Psoas muscle (tissue), 8 donors: ENCODE data around the gene LOXL4. TPM values are rescaled to one million over a fixed set of nuclear protein-coding genes. Genes with fewer than 3 reads are reported as not detected.
"Not testable (repeated sequence)": the region's sequence is repeated elsewhere in the genome, so short reads cannot be mapped to it uniquely, and the experiment has no call there.

ENCODE experiments used
- ATAC-seq, 4 donors: fragments of 200-7000 bp; cut with Tn5 transposase; one replicate each; pipeline ENCODE4 v1.9.1; 2020; ENCODE audit warnings: moderate library complexity in 3 of 4, mild to moderate bottlenecking in 2 of 4
- DNase-seq, 2 donors: peaks; one replicate each; pipeline ENCODE4 v3.0.0-alpha.2; 2020
- H3K27ac ChIP-seq: fragments of 200-600 bp; one replicate; pipeline ENCODE4 v1.8.0; 2022
- H3K27me3 ChIP-seq, 3 donors: fragments of 200-600 bp in 1 of 3; one replicate each; pipeline versions ENCODE4 v1.6.1 to v1.8.0; 2013 to 2022; ENCODE audit warnings: low read length in 2 of 3, mild to moderate bottlenecking in 2 of 3, moderate library complexity in 1 of 3; ENCODE audit not compliant: insufficient read depth in 3 of 3
- H3K36me3 ChIP-seq, 2 donors: fragments of 200-600 bp in 1 of 2; one replicate each; pipeline versions ENCODE4 v1.6.1 to v1.8.0; 2013 to 2022; ENCODE audit warnings: low read depth in 1 of 2, mild to moderate bottlenecking in 1 of 2, moderate library complexity in 1 of 2; ENCODE audit not compliant: insufficient read depth in 1 of 2
- H3K4me1 ChIP-seq: fragments of 200-600 bp; one replicate; pipeline ENCODE4 v1.8.0; 2022
- H3K4me3 ChIP-seq: fragments of 200-600 bp; one replicate; pipeline ENCODE4 v1.8.0; 2022; ENCODE audit warnings: mild to moderate bottlenecking
- H3K9me3 ChIP-seq: fragments of 200-600 bp; one replicate; pipeline ENCODE4 v1.8.0; 2022
- CTCF ChIP-seq: fragments of 200-600 bp; IDR thresholded peaks from one replicate; pipeline ENCODE4 v1.8.0; 2022; ENCODE audit warnings: antibody characterized with exemption
- WGBS, 3 donors: extraction: QIAGEN DNeasy Blood & Tissue Kit; methylation state at CpG; one replicate each; pipeline versions ENCODE4 v1.1.6 to v1.1.7; 2013; 5-methylcytosine and 5-hydroxymethylcytosine counted together
- intact Hi-C, 2 donors: fragments of 100-400 bp; cut with DNase I; formaldehyde crosslinking; loops; one replicate each; pipeline versions ENCODE4 v1.11.0 to v1.14.2; 2022
- polyA plus RNA-seq, 3 donors: library from polyadenylated mRNA; stranded (reverse); fragments of 200-250 nt; gene quantifications; one replicate each; pipeline ENCODE4 v1.2.3, GENCODE V29; 2013
- total RNA-seq, 4 donors: library from RNA; stranded (reverse); fragmentation: NEBNext Ultra II Directional in 2 of 4; extraction: Animal tissue kit (Norgen Biotek cat#: 25700) in 2 of 4; gene quantifications; one replicate each; pipeline versions ENCODE4 v1.2.1 to v1.2.4, GENCODE V29; 2021 to 2023
- donor health status: healthy with polysubstance abuse.
- donor health status: DM: no; HTN: no; CAD: no; lungs with moderate emphysema.
- donor health status: Bipolar disorder and iron deficiency.
- donor health status: healthy.
- donor health status: DM: yes; HTN: yes; CAD: no.
- donor health status: DM: no; HTN: no; CAD: no.
- donor health status: DM: no; HTN: no; CAD: no.
- donor health status: DM: yes; HTN: yes; CAD: no.

LOXL4 gene
- total and polyA plus RNA-seq, 7 donors: 2.9 to 26.3 (median 7.4) TPM

- Histone ChIP-seq H3K4me1 (peaks cover 16% of the 10 kb centered on the region), H3K4me3 (no peak overlapping the region), H3K27ac (no peak overlapping the region), H3K9me3 (no peaks in the 10 kb centered on the region), H3K27me3 (no peaks in the 10 kb centered on the region), H3K36me3 (peaks cover 4 to 46% of the 10 kb centered on the region in 2 donors)
- no peak for TF ChIP-seq CTCF
- DNase-seq (no peak), ATAC-seq (no peak)
- 93 to 100% (median 95%) methylated on average over 3 of the region's 3 CpGs for WGBS, 3 donors
- intact Hi-C loops: loop anchor here in 1 of 2 donors (10.0 kb wide), 1 partner anchor 1004 kb away; no protein-coding TSS in a partner anchor
Measured at GRCh38 chr10:98240524-98240923, 27.5 kb downstream of the LOXL4 start.

- WGBS, 3 donors: 84 to 96% (median 94%) methylated on average over 1 of the region's 1 CpG
- peaks cover 0 to 43% of the 10 kb centered on the region in 2 donors for H3K36me3 ChIP-seq
- TF ChIP-seq CTCF: no peak
- no peaks in the 10 kb centered on the region for H3K4me1 ChIP-seq
- no peak for ATAC-seq
- no peak overlapping the region for H3K4me3 ChIP-seq
- H3K9me3 ChIP-seq: no peaks in the 10 kb centered on the region
- intact Hi-C loops: no loop called here
- H3K27me3 ChIP-seq: no peaks in the 10 kb centered on the region
- H3K27ac ChIP-seq: no peak overlapping the region
- DNase-seq: no peak
Measured at GRCh38 chr10:98238391-98238790, 29.6 kb downstream of the LOXL4 start.

GRCh38 chr10:98236862-98237261 lies 31.1 kb downstream of the LOXL4 start:
- DNase-seq (no peak), ATAC-seq (no peak)
- Histone ChIP-seq H3K4me3 (no peak overlapping the region), H3K9me3 (no peaks in the 10 kb centered on the region), H3K36me3 (peaks cover 0 to 53% of the 10 kb centered on the region in 2 donors), H3K4me1 (no peaks in the 10 kb centered on the region), H3K27ac (no peak overlapping the region), H3K27me3 (no peaks in the 10 kb centered on the region)
- no peak for TF ChIP-seq CTCF
- intact Hi-C loops: no loop called here
- 89 to 93% (median 90%) methylated on average over 5 of the region's 5 CpGs for WGBS, 3 donors

- intact Hi-C loops: no loop called here
- DNase-seq: no peak
- no peak for ATAC-seq
- Histone ChIP-seq H3K4me1 (no peaks in the 10 kb centered on the region), H3K36me3 (peaks cover 0 to 54% of the 10 kb centered on the region in 2 donors), H3K27ac (no peak overlapping the region), H3K27me3 (no peaks in the 10 kb centered on the region), H3K9me3 (no peaks in the 10 kb centered on the region), H3K4me3 (no peak overlapping the region)
- WGBS, 3 donors: 73 to 76% (median 75%) methylated on average over 5 of the region's 5 CpGs
- TF ChIP-seq CTCF: no peak
Measured at GRCh38 chr10:98235846-98236245, 32.1 kb downstream of the LOXL4 start.

- Histone ChIP-seq H3K4me1 (no peaks in the 10 kb centered on the region), H3K27me3 (no peaks in the 10 kb centered on the region), H3K9me3 (peaks cover 9% of the 10 kb centered on the region), H3K4me3 (no peak overlapping the region), H3K36me3 (peaks cover 0 to 35% of the 10 kb centered on the region in 2 donors), H3K27ac (no peak overlapping the region)
- 95 to 100% (median 97%) methylated on average over 4 of the region's 4 CpGs for WGBS, 3 donors
- TF ChIP-seq CTCF: no peak
- DNase-seq (no peak), ATAC-seq (no peak)
- intact Hi-C loops: no loop called here
Measured at GRCh38 chr10:98231417-98231816, 36.6 kb downstream of the LOXL4 start.

- ATAC-seq, intact Hi-C loops, H3K4me1 ChIP-seq, DNase-seq, H3K4me3 ChIP-seq, H3K27ac ChIP-seq, H3K27me3 ChIP-seq: not testable (repeated sequence)
- 82 to 91% (median 88%) methylated on average over 1 of the region's 1 CpG for WGBS, 3 donors
- Histone ChIP-seq H3K36me3 (peaks cover 0 to 15% of the 10 kb centered on the region in 2 donors), H3K9me3 (peaks cover 12% of the 10 kb centered on the region)
Measured at GRCh38 chr10:98228266-98228665, 39.7 kb downstream of the LOXL4 start.

GRCh38 chr10:98227713-98228112 lies 40.3 kb downstream of the LOXL4 start:
- intact Hi-C loops, DNase-seq, H3K4me1 ChIP-seq, ATAC-seq, H3K4me3 ChIP-seq, H3K27me3 ChIP-seq, H3K27ac ChIP-seq: not testable (repeated sequence)
- WGBS, 3 donors: 96 to 98% (median 98%) methylated on average over 3 of the region's 3 CpGs
- H3K9me3 ChIP-seq: peaks cover 12% of the 10 kb centered on the region
- peaks cover 0 to 14% of the 10 kb centered on the region in 2 donors for H3K36me3 ChIP-seq
